Measurements from ENCODE around the gene PSMA5.
"Not testable (repeated sequence)": the region's sequence is repeated elsewhere in the genome, so short reads cannot be mapped to it uniquely, and the experiment has no call there.

PSMA5 gene

GRCh38 chr1:109427171-109427467, 871 bp upstream of the PSMA5 start:
- DNase-seq = no peak

GRCh38 chr1:109425391-109426280, 612 bp downstream of the PSMA5 start:
- no peak for DNase-seq

GRCh38 chr1:109423498-109423897, 2.8 kb downstream of the PSMA5 start:
- DNase-seq = no peak

- no peak for DNase-seq
Observed at GRCh38 chr1:109412551-109412950, 13.7 kb downstream of the PSMA5 start.

GRCh38 chr1:109404838-109405237, 21.4 kb downstream of the PSMA5 start:
- no peak for DNase-seq

GRCh38 chr1:109402025-109402424, 24.2 kb downstream of the PSMA5 start:
- DNase-seq = no peak

GRCh38 chr1:109400035-109400655, 26.1 kb downstream of the PSMA5 start:
- DNase-seq = no peak

GRCh38 chr1:109399326-109399957, 26.8 kb downstream of the PSMA5 start:
- DNase-seq = no peak

- no peak for DNase-seq
Observed at GRCh38 chr1:109398343-109399225, 27.7 kb downstream of the PSMA5 start.

- peak; percentile 78 for DNase-seq
Observed at GRCh38 chr1:109397581-109398342, 28.5 kb downstream of the PSMA5 start, which contains the start of gene SORT1. SORT1 (minus strand) TSS chr1:109397918; CDS start chr1:109397892, 26 bp downstream.

GRCh38 chr1:109396871-109397580, 29.2 kb downstream of the PSMA5 start:
- no peak for DNase-seq

GRCh38 chr1:109396513-109396839, 29.8 kb downstream of the PSMA5 start:
- DNase-seq = no peak

GRCh38 chr1:109395602-109396512, 30.4 kb downstream of the PSMA5 start:
- no peak for DNase-seq

GRCh38 chr1:109395282-109395599, 31.0 kb downstream of the PSMA5 start:
- not testable (repeated sequence) for DNase-seq

GRCh38 chr1:109394591-109395281, 31.5 kb downstream of the PSMA5 start:
- DNase-seq = no peak

- no peak for DNase-seq
Observed at GRCh38 chr1:109393617-109394233, 32.5 kb downstream of the PSMA5 start.

GRCh38 chr1:109392788-109393616, 33.2 kb downstream of the PSMA5 start:
- DNase-seq = no peak

GRCh38 chr1:109392037-109392787, 34.0 kb downstream of the PSMA5 start:
- DNase-seq = no peak
